Dermis microvascular lymphatic vessel endothelial cell (primary cell): ENCODE results near the gene PARPBP. TPM values are rescaled to one million over a fixed set of nuclear protein-coding genes. Genes with fewer than 3 reads are reported as not detected.
"Not testable (repeated sequence)": the region's sequence is repeated elsewhere in the genome, so short reads cannot be mapped to it uniquely, and the experiment has no call there.

Experiments
- DNase-seq, 2 donors: peaks; one replicate each; pipeline versions ENCODE4 v3.0.0 to v3.0.0-alpha.2; 2010; ENCODE audit warnings: low read depth in 2 of 2
- total RNA-seq: library from RNA; depleted of rRNA; stranded (reverse); fragments of >200 nt; gene quantifications from 2 replicates; pipeline ENCODE4 v1.2.1, GENCODE V29; 2014

PARPBP gene
- total RNA-seq, 1 donor from 2014 or later, result 13.5 TPM

GRCh38 chr12:102147062-102147587, 27.1 kb downstream of the PARPBP start:
- DNase-seq, result not testable (repeated sequence)

GRCh38 chr12:102155206-102155605, 35.2 kb downstream of the PARPBP start:
- DNase-seq, result not testable (repeated sequence)

- no peak for DNase-seq
These were observed 43.4 kb downstream of the PARPBP start for GRCh38 chr12:102163383-102163782.

- DNase-seq, result no peak
These were observed 48.0 kb downstream of the PARPBP start for GRCh38 chr12:102167821-102168604.

- peak; percentile 25 to 64 for DNase-seq
These were observed 50.1 kb downstream of the PARPBP start for GRCh38 chr12:102169922-102170621.

GRCh38 chr12:102171951-102172350, 52.0 kb downstream of the PARPBP start:
- no peak for DNase-seq

- DNase-seq, result peak; percentile 83 to 86
These were observed 52.5 kb downstream of the PARPBP start for GRCh38 chr12:102172436-102172835.

GRCh38 chr12:102174117-102174516, 54.1 kb downstream of the PARPBP start:
- peak in 1 of 2 donors; percentile 48 for DNase-seq

- peak; percentile 49 to 55 for DNase-seq
These were observed 54.8 kb downstream of the PARPBP start for GRCh38 chr12:102174761-102175160.

- peak; percentile 67 to 87 for DNase-seq
These were observed 62.7 kb downstream of the PARPBP start for GRCh38 chr12:102182635-102183034.

GRCh38 chr12:102195826-102196225, 75.8 kb downstream of the PARPBP start:
- peak; percentile 63 to 64 for DNase-seq

- DNase-seq, result peak in 1 of 2 donors; percentile 79
These were observed 77.8 kb downstream of the PARPBP start, which contains the start of gene PMCH for GRCh38 chr12:102197789-102198188. PMCH (minus strand) TSS chr12:102197833; CDS start chr12:102197770, 63 bp downstream.

GRCh38 chr12:102201436-102202061, 81.6 kb downstream of the PARPBP start:
- no peak for DNase-seq

- DNase-seq, result peak in 1 of 2 donors; percentile 9
These were observed 82.6 kb downstream of the PARPBP start for GRCh38 chr12:102202556-102202955.

GRCh38 chr12:102204025-102204424, 84.0 kb downstream of the PARPBP start:
- no peak for DNase-seq

- peak in 1 of 2 donors; percentile 49 for DNase-seq
These were observed 96.2 kb downstream of the PARPBP start for GRCh38 chr12:102215992-102216691.

- DNase-seq, result no peak
These were observed 100.8 kb downstream of the PARPBP start for GRCh38 chr12:102220736-102221135.

- DNase-seq, result no peak
These were observed 108.0 kb downstream of the PARPBP start for GRCh38 chr12:102227954-102228353.

GRCh38 chr12:102232036-102232435, 112.1 kb downstream of the PARPBP start:
- no peak for DNase-seq

- no peak for DNase-seq
These were observed 112.5 kb downstream of the PARPBP start for GRCh38 chr12:102232446-102232845.

GRCh38 chr12:102234599-102234998, 114.6 kb downstream of the PARPBP start:
- DNase-seq, result no peak
